H7 (cell line): ENCODE measurements around the gene DMD. TPM values are rescaled to one million over a fixed set of nuclear protein-coding genes. Genes with fewer than 3 reads are reported as not detected.

Experiments used
- DNase-seq: peaks from one replicate; pipeline ENCODE4 v3.0.0; 2012
- H3K27me3 ChIP-seq: 2 replicates; pipeline ENCODE4 v1.6.0; 2011; ENCODE audit warnings: mild to moderate bottlenecking, low read length; ENCODE audit not compliant: control insufficient read depth, insufficient read depth
- H3K36me3 ChIP-seq: replicated peaks from 2 replicates; pipeline ENCODE4 v1.5.1; 2011; ENCODE audit warnings: low read length; ENCODE audit not compliant: control insufficient read depth, insufficient read depth
- H3K4me3 ChIP-seq: 2 replicates; pipeline ENCODE4 v1.5.1; 2011; ENCODE audit warnings: low read depth, mild to moderate bottlenecking, control low read depth, low read length, moderate library complexity; ENCODE audit not compliant: insufficient read depth
- total RNA-seq: library from RNA; depleted of rRNA; stranded (reverse); fragments of >200 nt; shearing (Covaris generic); gene quantifications from 2 replicates; pipeline ENCODE4 v1.2.3, GENCODE V29; 2014

The DMD gene
- total RNA-seq, 1 experiment from 2014 or later = 17.1 TPM

DNA sequence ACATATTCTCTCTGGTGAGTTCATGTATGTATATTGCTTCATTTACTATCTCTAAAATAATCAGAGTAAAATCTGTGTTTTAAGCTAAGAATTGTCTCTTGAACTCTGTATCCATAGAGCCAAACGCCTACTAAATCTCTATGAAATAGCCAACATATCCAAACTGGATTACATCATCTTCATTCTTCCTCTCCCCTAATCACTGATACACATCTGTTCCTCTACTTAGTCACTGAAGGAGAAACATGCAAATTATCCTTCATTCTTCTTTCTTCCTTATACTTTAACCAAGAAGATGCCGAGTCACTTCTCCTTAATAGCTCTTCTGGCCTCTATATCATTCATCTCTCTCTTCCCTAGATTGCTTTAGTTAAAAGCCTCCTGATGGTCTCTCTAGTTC lies 1509.1 kb downstream of the DMD start:
- no peak overlapping the region for H3K4me3 ChIP-seq
- no peaks in the 10 kb centered on the region for H3K36me3 ChIP-seq
- no peak for DNase-seq
- H3K27me3 ChIP-seq = no peaks in the 10 kb centered on the region

DNA sequence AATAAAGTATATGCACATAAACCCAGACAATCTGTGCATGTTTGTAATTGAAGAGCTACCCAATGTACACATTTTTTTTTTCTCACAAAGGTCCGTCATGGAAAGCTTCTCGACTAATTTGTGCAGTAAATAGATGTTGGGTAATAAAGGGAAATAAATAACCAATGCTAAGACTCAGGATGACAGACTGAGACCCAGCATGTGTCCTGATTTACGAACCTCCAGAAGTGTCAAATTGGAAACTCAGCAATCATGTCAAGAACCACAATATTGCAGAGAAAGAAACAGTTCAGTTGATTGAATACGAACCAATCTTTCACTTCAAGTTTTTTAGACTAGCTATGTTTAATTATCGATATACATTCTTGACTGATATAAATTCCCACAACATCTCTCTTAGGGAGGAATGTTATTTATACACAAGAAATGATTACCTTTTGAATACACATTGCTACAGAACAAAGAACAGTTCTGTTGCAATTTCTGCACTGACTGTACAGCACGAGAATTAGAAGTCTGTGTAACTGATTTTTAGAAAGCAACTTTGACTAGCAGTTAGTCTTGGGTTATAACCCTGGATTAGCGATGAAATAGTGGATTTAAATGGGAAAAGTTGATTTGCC lies 1513.9 kb downstream of the DMD start:
- H3K27me3 ChIP-seq = no peaks in the 10 kb centered on the region
- H3K4me3 ChIP-seq = no peak overlapping the region
- no peak for DNase-seq
- H3K36me3 ChIP-seq = no peaks in the 10 kb centered on the region

DNA sequence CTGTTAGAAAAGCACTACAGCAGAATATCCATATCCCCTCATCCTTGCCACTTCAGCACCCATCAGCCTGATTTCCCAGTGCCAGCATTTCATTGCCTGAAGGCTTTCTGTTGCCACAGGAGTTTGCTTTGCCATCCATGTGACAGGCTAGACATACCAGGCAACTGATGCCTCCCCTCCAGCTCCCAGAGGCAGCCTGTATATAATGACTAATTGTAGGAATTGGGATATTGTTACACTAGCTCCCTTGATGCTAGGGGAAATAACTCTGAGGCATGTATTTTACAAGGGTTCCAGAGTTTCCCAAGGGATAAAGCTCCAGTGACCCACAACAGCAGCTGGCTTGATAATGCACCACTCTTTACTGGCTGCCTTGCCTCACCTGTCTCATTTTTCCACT lies 1531.5 kb downstream of the DMD start:
- Histone ChIP-seq H3K27me3 (no peaks in the 10 kb centered on the region), H3K4me3 (no peak overlapping the region), H3K36me3 (no peaks in the 10 kb centered on the region)
- DNase-seq = no peak

DNA sequence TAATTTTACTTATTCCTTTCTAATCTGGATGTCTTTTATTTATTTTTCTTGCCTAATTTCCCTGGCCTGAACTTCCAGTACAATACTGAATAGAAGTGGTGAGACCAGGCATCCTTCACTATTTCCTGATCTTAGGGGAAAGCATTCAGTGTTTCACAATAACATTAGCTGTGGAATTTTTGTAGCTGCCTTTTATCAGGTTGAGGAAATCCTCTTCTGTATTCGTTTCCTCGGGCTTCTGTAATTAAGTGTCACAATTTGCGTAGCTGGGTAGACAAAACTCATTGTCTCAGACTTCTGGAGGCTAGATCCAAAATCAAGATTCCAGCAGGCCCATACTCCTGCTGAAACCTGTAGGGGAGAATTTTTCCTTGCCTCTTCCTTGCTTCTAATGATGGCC lies 1541.1 kb downstream of the DMD start:
- no peak for DNase-seq

DNA sequence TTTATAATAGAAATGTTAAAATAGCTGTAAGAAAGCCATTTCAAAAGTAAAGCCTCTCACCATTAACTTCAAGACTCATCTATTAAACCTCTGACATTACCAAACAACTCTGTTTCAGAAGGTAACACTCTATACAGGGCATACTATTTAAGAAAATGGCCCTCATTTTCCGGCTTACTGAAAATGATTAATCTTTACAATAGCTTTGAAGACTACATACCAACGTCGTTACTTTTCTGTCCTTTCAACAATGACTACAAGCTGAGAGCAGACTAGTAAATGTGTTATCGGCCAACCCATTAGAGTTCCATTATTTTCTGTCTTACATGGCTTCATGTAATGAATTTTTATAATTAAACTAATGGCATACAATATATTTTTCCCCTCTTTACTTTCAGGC lies 1545.9 kb downstream of the DMD start:
- no peaks in the 10 kb centered on the region for H3K36me3 ChIP-seq
- DNase-seq = no peak

More for the DNA sequence above, 1541.1 kb downstream of the DMD start:
- Histone ChIP-seq H3K36me3 (no peaks in the 10 kb centered on the region), H3K4me3 (no peak overlapping the region), H3K27me3 (no peaks in the 10 kb centered on the region)

DNA sequence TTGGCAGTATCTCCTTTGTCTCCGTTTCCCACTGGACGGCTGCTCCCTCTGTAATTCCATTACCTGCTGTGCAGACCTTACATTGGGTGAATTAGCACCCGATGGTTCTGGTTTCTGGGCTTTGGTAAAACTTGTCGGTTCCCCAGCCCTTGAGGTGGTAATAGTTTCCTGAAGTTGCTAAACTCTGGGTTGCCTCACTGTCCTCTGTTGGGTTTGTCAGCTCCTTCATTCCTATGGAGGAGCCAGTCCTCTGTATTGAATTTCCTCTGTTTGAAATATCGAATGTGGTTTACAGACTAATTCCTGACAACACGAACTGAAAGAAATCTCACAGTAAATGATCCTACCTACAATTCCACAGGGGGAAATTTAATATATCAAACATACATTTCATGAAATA lies 1548.2 kb downstream of the DMD start:
- no peaks in the 10 kb centered on the region for H3K36me3 ChIP-seq
- no peak overlapping the region for H3K4me3 ChIP-seq
- H3K27me3 ChIP-seq = no peaks in the 10 kb centered on the region
- no peak for DNase-seq

More for the DNA sequence above, 1545.9 kb downstream of the DMD start:
- Histone ChIP-seq H3K27me3 (no peaks in the 10 kb centered on the region), H3K4me3 (no peak overlapping the region)

DNA sequence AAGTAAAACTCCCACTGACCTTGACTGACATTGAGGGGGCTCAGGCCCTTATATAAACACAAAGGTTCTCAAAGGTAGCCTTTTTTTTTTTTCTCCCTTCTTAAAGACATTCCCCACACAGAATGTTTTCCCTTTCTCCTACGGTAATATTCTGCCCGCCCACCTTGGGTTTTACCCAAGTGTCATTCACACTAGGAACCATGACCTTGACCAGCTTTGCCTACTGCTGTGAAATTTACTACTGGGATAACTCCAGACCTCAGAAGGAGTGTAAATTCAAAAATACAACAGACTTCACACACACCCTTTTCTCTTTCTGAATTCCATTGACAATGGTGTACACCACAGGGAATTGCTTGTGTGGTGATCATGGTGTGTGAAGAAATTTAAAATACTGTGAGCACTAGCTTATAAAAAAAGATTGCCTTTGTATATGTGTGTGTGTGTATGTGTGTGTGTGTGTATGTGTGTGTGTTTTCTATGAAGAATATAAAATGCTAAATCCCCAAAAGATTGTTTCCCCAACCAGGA lies 1550.0 kb downstream of the DMD start:
- H3K27me3 ChIP-seq = no peaks in the 10 kb centered on the region
- DNase-seq = no peak
- no peak overlapping the region for H3K4me3 ChIP-seq

DNA sequence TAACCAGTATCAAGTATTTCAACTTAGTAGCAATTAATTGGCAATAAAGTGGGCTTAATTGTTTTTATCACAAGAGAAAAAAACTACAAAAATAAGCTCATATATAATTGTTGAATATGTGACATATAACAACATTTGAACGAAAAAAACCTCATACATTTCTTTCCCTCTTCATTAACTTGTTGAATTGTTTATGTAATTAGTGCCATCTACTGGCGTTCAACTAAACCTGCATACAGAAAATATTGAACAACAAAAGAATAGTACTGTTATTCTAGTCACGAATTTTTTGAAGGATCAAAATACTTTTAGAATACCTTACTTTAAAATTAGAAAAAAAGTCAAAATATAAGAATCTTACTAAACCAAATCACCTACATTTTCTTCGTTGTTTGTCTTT lies 1553.0 kb downstream of the DMD start:
- Histone ChIP-seq H3K4me3 (no peak overlapping the region), H3K36me3 (no peaks in the 10 kb centered on the region), H3K27me3 (no peaks in the 10 kb centered on the region)
- no peak for DNase-seq

More for the DNA sequence above, 1550.0 kb downstream of the DMD start:
- no peaks in the 10 kb centered on the region for H3K36me3 ChIP-seq

DNA sequence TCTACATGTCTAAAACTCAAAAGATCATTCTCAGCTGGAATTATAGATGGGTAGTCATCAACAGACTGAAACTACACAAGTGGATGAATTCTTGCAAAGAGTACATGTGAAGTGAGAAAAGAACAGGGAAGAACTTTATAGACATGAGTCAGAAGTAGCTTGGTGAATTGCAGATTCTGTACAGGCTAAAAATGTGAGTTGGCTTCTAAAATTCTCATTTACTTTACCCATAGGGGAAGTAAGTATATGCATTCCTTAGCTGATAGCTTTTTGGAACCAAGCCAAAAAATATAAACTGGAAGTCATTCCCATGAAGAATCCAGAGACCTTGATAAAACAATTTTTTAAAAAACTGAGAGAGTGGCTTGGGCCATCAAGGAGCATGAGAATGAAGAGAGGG lies 1555.3 kb downstream of the DMD start:
- Histone ChIP-seq H3K36me3 (no peaks in the 10 kb centered on the region), H3K27me3 (no peaks in the 10 kb centered on the region), H3K4me3 (no peak overlapping the region)
- no peak for DNase-seq

DNA sequence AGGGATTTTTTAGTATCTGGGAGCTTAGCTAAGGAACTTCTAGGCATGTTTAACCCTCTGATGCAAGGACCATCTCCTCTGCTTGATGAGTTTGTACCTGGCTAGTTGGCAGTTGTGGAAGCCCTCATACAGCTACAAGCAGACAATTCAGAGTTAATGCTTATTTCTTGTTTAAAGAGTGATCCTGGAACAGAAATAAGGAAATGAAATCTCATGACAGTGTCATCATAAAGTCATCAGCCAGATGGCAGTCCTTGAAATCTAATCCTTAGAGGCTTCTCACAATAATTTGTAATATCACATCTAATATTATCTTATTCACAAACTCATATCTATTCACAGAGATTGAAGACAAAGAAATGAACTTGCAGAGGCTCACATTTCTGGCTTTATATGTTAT lies 1557.9 kb downstream of the DMD start:
- Histone ChIP-seq H3K4me3 (no peak overlapping the region), H3K27me3 (no peaks in the 10 kb centered on the region), H3K36me3 (no peaks in the 10 kb centered on the region)
- no peak for DNase-seq

DNA sequence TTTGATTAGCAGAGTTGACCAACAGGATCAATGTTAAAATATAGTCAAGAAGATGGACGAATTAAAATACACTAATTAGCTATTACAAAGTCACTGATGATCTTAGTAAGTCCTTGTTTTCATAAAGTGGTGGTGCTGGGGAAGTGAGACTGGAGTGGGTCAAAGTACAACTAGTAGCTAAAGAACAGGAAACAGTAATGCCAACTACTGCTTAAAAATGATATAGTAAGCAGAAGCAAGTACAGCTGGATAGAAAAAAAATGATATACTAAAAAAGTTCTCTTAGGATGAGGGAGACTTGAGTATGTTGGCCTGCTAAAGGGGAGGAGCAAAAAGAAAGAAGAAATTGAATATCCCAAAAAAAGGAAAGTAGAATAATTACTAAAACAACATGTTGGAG lies 1558.7 kb downstream of the DMD start:
- no peak for DNase-seq
- Histone ChIP-seq H3K27me3 (no peaks in the 10 kb centered on the region), H3K36me3 (no peaks in the 10 kb centered on the region), H3K4me3 (no peak overlapping the region)

DNA sequence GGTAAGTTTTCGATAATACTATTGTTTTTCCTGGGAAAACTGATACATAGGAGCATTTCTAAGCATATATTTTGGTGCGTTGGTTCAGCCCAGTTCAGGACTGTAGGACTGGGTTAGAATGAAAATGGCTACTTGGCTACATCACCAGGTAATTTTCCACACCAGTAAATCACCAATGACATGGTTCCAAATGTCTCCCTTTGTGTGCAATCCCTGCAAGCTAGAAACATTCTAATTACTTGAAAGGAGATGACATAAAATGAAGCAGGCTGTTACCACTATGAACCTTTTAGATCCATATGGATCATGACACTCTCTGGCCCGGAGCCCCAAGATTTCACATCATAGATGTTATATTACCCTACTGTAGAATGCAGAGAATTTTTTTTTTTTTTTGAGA lies 1562.1 kb downstream of the DMD start:
- no peaks in the 10 kb centered on the region for H3K36me3 ChIP-seq
- H3K27me3 ChIP-seq = no peaks in the 10 kb centered on the region
- DNase-seq = no peak
- no peak overlapping the region for H3K4me3 ChIP-seq

DNA sequence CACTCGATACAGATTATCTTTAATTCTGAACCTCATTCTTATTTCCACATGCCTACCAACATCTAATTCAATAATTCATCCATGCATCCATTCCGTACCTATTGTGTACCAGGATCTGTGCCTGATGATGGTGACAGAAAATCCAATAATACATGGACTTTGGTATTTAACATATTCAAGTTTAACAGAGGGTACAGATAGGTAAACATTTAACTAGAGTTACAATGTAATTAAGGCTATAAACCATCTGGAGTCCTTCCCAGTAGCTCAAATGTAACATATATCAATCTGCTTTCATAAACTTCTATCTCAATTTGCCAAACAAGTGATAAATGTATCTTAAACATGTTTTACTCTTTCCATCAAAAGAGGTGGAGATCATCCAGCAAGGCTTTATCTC lies 1578.0 kb downstream of the DMD start:
- Histone ChIP-seq H3K36me3 (no peaks in the 10 kb centered on the region), H3K27me3 (no peaks in the 10 kb centered on the region), H3K4me3 (no peak overlapping the region)
- DNase-seq = no peak

DNA sequence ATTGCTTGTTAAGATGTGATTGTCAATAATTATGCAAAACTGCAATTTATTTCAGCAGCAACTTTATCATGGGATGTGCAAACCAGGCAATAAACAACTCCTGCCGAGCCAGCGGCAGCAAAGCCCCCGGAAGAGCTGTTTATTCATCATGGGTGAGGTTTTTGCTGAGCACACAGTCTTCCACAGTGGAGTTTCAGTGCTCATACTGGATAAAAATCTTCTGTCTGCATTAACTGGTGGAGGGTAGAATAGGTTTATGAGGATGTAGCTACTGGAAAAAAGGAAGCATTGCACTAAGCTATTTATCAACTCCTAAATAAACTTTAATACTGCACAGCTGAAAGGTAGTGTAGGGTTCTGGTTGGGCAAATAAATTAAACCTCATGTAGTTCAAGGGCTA lies 1582.2 kb downstream of the DMD start:
- H3K4me3 ChIP-seq = no peak overlapping the region
- DNase-seq = no peak
- no peaks in the 10 kb centered on the region for H3K27me3 ChIP-seq
- no peaks in the 10 kb centered on the region for H3K36me3 ChIP-seq

DNA sequence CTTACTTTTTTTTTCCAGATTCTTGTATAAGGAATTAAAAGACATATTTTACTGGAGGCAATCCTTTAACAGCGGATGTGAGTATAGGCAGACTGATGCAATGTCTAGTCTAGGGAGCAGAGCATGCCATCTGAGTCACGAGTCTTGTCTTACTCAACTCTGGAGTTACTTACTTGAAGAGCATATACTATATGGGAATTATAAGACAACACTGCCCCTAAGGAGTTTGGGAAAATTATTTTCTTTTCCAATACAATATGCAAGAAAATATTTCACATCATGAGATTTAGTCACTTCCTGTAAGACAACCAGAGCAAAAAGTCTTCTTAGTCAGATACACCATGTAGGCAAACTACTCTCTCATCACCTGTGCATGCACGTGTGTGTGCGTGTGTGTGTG lies 1602.2 kb downstream of the DMD start:
- H3K36me3 ChIP-seq = no peaks in the 10 kb centered on the region
- no peak for DNase-seq

DNA sequence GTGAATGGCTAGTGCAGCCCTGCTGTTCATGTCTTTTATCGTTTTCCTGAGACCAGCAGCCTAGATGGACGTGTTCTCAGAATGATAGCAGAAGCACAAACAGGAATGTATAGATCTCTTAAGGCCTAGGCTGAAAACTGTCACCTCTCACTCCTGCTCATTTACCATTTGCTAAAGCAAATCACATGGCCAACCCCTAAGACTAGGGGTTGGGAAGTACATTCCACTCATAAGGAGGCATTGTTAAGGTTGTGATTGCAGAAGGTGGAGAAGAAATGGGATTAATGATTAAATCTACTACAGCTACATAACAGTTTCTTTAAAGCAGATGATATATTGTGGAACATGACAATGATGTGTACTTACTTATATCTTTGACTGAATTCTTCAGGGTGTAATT lies 1602.7 kb downstream of the DMD start:
- Histone ChIP-seq H3K27me3 (no peaks in the 10 kb centered on the region), H3K4me3 (no peak overlapping the region), H3K36me3 (no peaks in the 10 kb centered on the region)
- no peak for DNase-seq

More for the DNA sequence above, 1602.2 kb downstream of the DMD start:
- Histone ChIP-seq H3K27me3 (no peaks in the 10 kb centered on the region), H3K4me3 (no peak overlapping the region)
